Measurements from ENCODE around the gene MDP1. TPM values are rescaled to one million over a fixed set of nuclear protein-coding genes. Genes with fewer than 3 reads are reported as not detected.
"Not testable (repeated sequence)": the region's sequence is repeated elsewhere in the genome, so short reads cannot be mapped to it uniquely, and the experiment has no call there.

Gene MDP1
- total RNA-seq, 1 donor from 2014 or later = 23.7 TPM

- peak; percentile 40 for DNase-seq
These were observed 15.6 kb upstream of the MDP1 start for GRCh38 chr14:24231263-24232120.

- no peak for DNase-seq
These were observed 13.0 kb upstream of the MDP1 start for GRCh38 chr14:24228902-24229301.

GRCh38 chr14:24226473-24226872 is 10.6 kb upstream of the MDP1 start:
- DNase-seq = no peak

- DNase-seq = peak; percentile 96
These were observed 8.8 kb upstream of the MDP1 start for GRCh38 chr14:24224618-24225071.

- not testable (repeated sequence) for DNase-seq
These were observed 7.1 kb upstream of the MDP1 start for GRCh38 chr14:24222987-24223386.

GRCh38 chr14:24219521-24219920 is 3.7 kb upstream of the MDP1 start:
- DNase-seq = no peak

- DNase-seq = no peak
These were observed 3.2 kb upstream of the MDP1 start for GRCh38 chr14:24219080-24219479.

- DNase-seq = not testable (repeated sequence)
These were observed 1.0 kb upstream of the MDP1 start for GRCh38 chr14:24216876-24217275.

- DNase-seq = no peak
These were observed 456 bp upstream of the MDP1 start for GRCh38 chr14:24216345-24216699.

- no peak for DNase-seq
These were observed 1.8 kb downstream of the MDP1 start for GRCh38 chr14:24213866-24214662.

GRCh38 chr14:24212924-24213865 is 2.7 kb downstream of the MDP1 start, which contains the start of gene CHMP4A:
TSS of gene CHMP4A (minus strand) at chr14:24213488. CDS start at chr14:24213439, 49 bp downstream.
- DNase-seq = peak; percentile 99

- no peak for DNase-seq
These were observed 4.6 kb downstream of the MDP1 start for GRCh38 chr14:24211311-24211710.

GRCh38 chr14:24207625-24208024 is 8.2 kb downstream of the MDP1 start:
- DNase-seq = no peak

- DNase-seq = no peak
These were observed 8.7 kb downstream of the MDP1 start for GRCh38 chr14:24207104-24207551.

- DNase-seq = no peak
These were observed 9.4 kb downstream of the MDP1 start for GRCh38 chr14:24206260-24207103.

GRCh38 chr14:24204163-24205146 is 11.4 kb downstream of the MDP1 start:
- no peak for DNase-seq

- not testable (repeated sequence) for DNase-seq
These were observed 12.5 kb downstream of the MDP1 start for GRCh38 chr14:24203249-24203886.

GRCh38 chr14:24202538-24202937 is 13.3 kb downstream of the MDP1 start:
- not testable (repeated sequence) for DNase-seq

GRCh38 chr14:24198814-24199524 is 16.9 kb downstream of the MDP1 start:
- no peak for DNase-seq
